ENCODE measurements around the gene MALL.
"Not testable (repeated sequence)": the region's sequence is repeated elsewhere in the genome, so short reads cannot be mapped to it uniquely, and the experiment has no call there.

MALL gene

DNA sequence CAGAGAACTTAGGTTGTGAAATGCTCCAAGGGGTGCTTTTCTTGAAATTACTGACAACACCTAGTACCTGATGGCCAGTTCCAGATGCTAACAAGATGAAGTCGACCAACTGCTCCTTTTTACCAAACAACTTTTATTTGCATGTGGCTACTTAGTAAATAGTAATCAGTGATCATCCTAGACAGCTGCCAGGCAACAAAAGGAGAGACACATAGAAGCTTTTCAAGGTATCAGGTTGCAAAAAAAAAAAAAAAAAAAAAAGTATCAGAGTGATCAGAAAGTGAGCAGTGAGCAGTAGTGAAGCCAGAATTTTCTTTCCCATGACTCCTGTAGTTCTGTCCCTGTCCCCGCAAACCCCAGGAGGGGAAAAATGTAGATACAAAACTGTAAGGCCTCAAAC lies 31.9 kb downstream of the MALL start:
- H3K4me3 ChIP-seq (ENCODE audit: low read length); DNase-seq (ENCODE audit: low read depth): not testable (repeated sequence)

GRCh38 chr2:110083162-110083561 lies 32.5 kb downstream of the MALL start:
- not testable (repeated sequence) for DNase-seq (ENCODE audit: low read depth); H3K4me3 ChIP-seq (ENCODE audit: low read length)

GRCh38 chr2:110078104-110078503 lies 37.5 kb downstream of the MALL start:
- H3K4me3 ChIP-seq (ENCODE audit: low read length); DNase-seq (ENCODE audit: low read depth): not testable (repeated sequence)

DNA sequence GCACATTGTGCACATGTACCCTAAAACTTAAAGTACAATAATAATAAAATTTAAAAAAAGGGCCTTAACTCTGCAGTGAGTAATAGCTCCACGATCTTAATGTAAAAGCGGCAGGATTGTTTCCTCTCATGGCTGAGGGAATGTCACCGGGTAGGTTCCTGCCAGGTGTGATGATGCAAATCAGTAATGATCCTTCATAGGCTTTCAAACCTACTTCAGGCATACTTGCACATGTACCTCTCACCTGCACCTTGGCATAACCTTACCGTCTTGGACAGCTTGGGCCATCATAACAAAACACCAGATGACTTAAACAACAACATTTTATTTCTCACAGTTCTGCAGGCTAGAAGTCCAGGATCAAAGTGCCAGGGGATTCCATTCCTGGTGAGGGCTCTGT lies 39.7 kb downstream of the MALL start:
- H3K4me3 ChIP-seq (ENCODE audit: low read length); DNase-seq (ENCODE audit: low read depth): not testable (repeated sequence)

- not testable (repeated sequence) for DNase-seq (ENCODE audit: low read depth); H3K4me3 ChIP-seq (ENCODE audit: low read length)
Measured at GRCh38 chr2:110069869-110070268, 45.8 kb downstream of the MALL start.

GRCh38 chr2:110068153-110068552 lies 47.5 kb downstream of the MALL start:
- H3K4me3 ChIP-seq (ENCODE audit: low read length): not testable (repeated sequence)

GRCh38 chr2:110062332-110062731 lies 53.3 kb downstream of the MALL start:
- not testable (repeated sequence) for DNase-seq (ENCODE audit: low read depth); H3K4me3 ChIP-seq (ENCODE audit: low read length)

More at GRCh38 chr2:110068153-110068552, 47.5 kb downstream of the MALL start:
- DNase-seq (ENCODE audit: low read depth): not testable (repeated sequence)

- not testable (repeated sequence) for DNase-seq (ENCODE audit: low read depth); H3K4me3 ChIP-seq (ENCODE audit: low read length)
Measured at GRCh38 chr2:110060550-110060949, 55.1 kb downstream of the MALL start.

- not testable (repeated sequence) for H3K4me3 ChIP-seq (ENCODE audit: low read length); DNase-seq (ENCODE audit: low read depth)
Measured at GRCh38 chr2:110059694-110060358, 55.8 kb downstream of the MALL start.

- H3K4me3 ChIP-seq (ENCODE audit: low read length); DNase-seq (ENCODE audit: low read depth): not testable (repeated sequence)
Measured at GRCh38 chr2:110059009-110059693, 56.5 kb downstream of the MALL start.

GRCh38 chr2:110058034-110058433 lies 57.6 kb downstream of the MALL start:
- H3K4me3 ChIP-seq (ENCODE audit: low read length); DNase-seq (ENCODE audit: low read depth): not testable (repeated sequence)

DNA sequence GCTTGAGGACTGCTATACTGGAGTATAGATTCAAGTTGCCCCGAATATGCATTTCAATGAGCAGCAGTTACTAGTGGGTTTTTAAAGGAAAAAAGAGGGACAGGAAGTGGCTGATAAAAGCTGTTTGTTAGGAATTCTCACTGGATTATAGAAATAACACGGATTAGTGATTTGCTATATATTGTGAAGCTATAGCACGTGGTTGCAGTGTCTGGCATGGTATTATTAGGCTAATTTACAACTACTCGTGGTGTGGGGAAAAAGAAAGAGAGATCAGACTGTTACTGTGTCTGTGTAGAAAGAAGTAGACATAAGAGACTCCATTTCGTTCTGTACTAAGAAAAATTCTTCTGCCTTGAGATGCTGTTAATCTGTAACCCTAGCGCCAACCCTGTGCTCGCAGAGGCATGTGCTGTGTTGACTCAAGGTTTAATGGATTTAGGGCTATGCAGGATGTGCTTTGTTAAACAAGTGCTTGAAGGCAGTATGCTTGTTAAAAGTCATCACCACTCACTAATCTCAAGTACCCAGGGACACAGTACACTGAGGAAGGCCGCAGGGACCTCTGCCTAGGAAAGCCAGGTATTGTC lies 59.7 kb downstream of the MALL start:
- not testable (repeated sequence) for H3K4me3 ChIP-seq (ENCODE audit: low read length); DNase-seq (ENCODE audit: low read depth)

- DNase-seq (ENCODE audit: low read depth); H3K4me3 ChIP-seq (ENCODE audit: low read length): not testable (repeated sequence)
Measured at GRCh38 chr2:110054521-110055407, 60.9 kb downstream of the MALL start.

GRCh38 chr2:110053688-110054087 lies 61.9 kb downstream of the MALL start:
- DNase-seq (ENCODE audit: low read depth); H3K4me3 ChIP-seq (ENCODE audit: low read length): not testable (repeated sequence)

GRCh38 chr2:110052166-110052565 lies 63.5 kb downstream of the MALL start:
- not testable (repeated sequence) for H3K4me3 ChIP-seq (ENCODE audit: low read length); DNase-seq (ENCODE audit: low read depth)

DNA sequence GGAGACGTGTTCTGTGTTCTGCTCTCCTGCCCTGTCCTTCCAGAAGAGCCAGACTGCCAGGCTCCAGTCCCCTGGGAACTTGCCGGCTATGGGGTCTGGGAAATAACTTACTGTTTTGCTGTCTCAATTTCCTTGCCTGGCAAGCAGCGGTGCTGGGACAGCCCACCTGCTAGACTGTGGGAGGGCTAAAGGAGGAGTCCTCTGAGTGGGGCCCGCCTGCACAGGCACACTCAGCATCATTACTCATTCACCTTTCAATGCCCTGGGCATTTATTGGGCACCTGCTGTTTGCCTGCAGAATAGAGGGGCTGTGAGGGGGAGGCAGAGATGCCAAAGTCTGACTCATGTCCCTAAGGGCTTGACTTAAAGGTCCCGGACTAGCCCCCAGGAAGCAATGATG lies 65.4 kb downstream of the MALL start:
- not testable (repeated sequence) for DNase-seq (ENCODE audit: low read depth); H3K4me3 ChIP-seq (ENCODE audit: low read length)

- not testable (repeated sequence) for DNase-seq (ENCODE audit: low read depth)
Measured at GRCh38 chr2:110049769-110050168, 65.9 kb downstream of the MALL start.

DNA sequence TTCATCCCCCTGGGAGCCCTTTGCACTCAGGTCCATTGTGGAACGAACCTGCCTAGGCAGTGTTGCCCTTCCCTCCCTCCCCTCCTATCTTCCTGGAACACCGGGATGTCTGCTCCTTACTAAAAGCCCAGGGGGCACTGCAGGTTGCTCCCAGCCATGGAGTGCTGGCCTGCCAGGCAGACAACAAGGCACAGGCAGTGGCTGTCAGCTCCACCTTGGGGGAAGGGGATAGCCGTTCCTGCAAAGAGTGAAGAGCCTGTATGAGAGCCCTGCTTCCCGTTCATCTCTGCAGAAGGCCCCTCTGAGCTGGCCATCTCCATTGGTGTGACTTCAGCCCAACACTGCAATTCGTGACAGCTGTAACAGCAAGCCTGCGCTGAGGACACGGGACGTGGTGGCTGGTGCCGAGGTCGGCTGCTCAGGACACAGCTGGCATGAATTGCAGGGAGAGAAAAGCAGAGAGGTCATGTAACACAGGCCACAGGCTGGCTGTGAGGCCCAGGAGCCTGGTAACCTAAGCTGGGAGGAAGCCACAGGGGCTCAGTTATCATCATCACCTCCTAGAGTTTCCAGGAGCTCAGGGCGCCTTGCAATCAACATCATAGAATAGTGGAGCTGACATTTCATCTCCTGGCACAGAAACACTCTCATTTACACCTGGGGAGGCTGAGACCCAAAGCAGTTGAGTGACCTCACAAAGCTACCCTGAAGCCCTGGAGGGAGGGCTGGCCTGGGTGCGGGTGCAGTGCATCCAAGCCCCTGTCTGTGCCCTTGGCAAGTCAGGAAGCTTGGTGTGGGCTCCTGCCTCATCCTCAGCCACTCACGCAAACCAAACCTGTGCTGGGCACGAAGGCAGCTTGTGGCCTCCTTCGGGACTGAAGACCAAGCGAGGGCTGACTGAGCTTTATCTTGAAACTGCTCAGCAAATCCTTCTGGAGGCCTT lies 67.1 kb downstream of the MALL start:
- not testable (repeated sequence) for DNase-seq (ENCODE audit: low read depth); H3K4me3 ChIP-seq (ENCODE audit: low read length)

More at GRCh38 chr2:110049769-110050168, 65.9 kb downstream of the MALL start:
- H3K4me3 ChIP-seq (ENCODE audit: low read length): not testable (repeated sequence)

Data from retinal pigment epithelial cell (primary cell).